Bone marrow (tissue), 2 donors: ENCODE results near the gene FAM210A.
"Not testable (repeated sequence)": the region's sequence is repeated elsewhere in the genome, so short reads cannot be mapped to it uniquely, and the experiment has no call there.

Source experiments
- DNase-seq, 2 donors: peaks; one replicate each; lab custom pipeline; 2025; lab: John Stamatoyannopoulos, UW

Gene FAM210A, protein sequence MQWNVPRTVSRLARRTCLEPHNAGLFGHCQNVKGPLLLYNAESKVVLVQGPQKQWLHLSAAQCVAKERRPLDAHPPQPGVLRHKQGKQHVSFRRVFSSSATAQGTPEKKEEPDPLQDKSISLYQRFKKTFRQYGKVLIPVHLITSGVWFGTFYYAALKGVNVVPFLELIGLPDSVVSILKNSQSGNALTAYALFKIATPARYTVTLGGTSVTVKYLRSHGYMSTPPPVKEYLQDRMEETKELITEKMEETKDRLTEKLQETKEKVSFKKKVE

DNA sequence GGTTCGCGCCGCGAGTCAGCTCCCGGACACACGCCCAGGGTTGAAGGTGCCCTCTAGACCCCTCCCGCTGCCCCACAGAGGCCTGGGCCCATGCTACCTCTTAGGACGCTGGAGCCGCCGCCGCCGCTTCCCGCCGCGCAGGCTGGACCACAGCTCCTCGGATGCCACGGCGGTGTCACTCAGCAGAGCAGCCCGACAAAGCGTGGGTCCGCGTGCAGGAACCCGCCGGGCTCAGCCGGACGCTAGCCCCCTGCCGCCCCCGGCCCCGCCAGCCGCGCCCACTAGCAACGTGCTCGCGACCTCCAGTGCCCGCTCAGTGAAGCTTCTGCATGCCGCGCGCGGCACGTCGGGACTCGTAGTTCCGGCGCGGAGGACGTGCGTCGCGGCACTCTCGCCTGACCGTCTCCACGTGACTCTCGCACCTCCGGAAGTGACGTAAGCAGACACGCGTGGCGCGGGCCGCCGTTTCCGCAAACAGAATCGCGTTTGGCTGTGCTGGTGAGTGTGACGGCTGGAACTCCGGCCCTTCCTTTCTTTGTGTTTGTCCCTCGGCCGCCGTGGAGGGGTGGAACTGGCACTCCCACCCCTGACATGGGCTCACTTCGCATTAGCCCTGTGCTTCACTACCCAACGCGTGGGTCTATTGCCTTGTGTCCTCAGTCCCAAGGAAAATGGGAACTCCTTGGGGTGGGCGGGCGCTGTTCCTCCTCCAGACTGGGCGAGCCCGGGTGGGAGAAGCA is at the start of gene FAM210A, which contains the start of gene RNMT:
TSS of gene FAM210A (minus strand) at position 327 of the 740 bp plus-strand sequence. CDS start 44,481 bp downstream, outside the sequence.
TSS of gene RNMT (plus strand) at position 442 of the 740 bp plus-strand sequence. CDS start 4,845 bp downstream, outside the sequence.
- DNase-seq: peak; percentile 86 to 89

DNA sequence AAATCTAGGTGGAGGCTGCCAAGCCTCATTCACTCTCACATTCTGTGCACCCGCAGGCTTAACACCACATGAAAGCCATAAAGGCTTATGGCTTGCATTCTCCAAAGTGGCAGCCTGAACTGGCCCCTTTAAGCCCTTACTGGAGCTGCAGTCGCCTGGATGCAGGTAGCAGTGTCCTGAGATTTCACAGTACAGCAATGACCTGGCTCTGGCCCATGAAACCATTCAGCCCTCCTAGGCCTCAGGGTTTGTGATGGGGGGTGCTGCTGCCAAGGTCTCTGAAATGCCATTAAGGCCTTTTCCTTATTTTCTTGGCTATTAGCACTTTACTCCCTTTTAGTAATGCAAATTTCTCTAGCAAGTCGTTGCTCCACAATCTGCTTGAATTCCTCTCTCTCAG is 48.7 kb upstream of the FAM210A start:
- no peak for DNase-seq

DNA sequence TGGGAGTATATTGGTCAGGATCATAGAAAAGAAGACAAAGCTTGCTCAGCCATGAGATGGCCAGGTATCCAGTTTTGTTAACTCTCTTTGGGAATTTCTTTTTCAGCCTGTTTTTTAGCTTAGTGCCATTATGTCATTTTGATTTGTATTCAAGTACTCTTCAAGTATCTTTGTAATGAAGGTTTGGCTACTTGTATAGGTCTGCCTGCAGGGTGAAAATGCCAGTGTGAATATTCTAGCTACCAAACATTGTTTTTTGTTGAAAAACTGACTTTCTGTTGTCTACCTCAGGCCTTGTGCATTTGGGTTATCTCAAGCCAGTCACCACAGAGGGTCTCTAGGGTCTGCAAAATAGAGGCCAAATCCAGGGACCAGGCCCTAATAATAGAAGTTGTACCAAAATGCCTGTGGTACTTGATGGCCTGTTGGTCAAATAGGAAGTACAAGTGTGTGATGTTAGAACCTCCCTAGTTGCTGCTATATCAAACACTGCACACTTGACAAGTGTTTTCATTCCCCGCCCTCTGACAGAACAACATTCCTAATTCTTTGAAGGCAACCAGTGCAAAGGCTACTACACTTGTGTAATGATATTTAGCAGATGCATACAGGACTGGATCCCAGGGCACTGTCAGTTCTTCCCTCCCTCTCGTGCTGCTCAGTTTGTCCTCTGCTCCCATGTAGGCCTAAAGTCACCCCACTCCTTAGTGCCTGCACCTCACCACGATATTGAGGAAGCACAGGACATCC is 36.5 kb upstream of the FAM210A start:
- DNase-seq: no peak

DNA sequence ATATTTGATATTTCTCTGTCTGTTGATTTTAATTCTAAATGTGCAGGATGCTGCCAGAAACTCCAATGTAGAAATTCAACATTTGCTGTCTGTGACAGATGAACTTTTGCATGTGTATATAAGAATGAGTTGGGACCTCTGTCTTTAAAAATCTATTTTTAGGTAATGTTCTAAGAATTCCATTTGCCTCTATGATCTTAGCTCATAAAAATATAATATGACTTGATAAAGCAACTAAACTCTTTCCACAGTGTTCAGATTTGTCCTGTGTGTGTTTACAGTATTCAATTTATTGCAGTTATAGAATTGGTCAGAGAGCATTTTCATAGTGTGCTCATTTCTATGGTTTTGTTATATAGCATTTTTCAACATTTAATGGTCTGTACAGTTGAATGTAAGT is 33.7 kb upstream of the FAM210A start:
- DNase-seq: no peak

DNA sequence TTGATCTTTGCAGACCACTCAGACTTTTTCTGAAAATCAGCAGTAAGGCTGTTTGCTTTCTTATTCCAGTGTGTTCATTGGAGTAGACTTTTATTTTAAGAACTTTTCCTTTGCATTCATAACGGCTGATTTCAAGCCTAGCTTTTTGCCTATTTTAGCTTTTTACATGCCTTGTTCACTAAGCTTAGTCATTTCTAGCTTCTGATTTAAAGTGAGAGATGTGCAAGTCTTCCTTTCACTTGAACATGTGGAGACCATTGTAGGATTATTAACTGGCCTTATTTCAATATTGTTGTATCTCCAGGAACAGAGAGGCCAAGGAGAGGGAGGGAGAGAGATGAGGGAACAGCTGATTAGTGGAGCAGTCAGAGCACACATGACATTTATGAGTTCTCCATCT is 32.3 kb upstream of the FAM210A start:
- no peak for DNase-seq

DNA sequence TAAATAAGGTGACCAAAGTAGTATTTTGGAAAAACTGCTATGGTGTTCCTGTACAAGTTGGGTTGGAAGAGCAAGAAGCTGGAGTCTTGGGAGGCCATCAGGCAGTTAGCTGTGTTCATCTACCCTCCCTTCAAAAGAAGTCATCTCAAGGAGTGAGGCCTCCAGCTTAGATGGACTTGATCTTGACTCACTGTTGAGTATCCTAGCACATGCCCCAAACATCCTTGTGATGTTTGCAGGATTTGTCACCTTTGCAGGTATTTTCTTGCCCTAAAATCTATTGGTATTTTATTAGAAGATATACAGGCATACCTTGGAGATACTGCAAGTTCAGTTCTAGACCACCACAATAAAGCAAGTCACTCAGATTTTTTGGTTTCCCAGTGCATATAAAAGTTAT is 30.3 kb upstream of the FAM210A start:
- no peak for DNase-seq

DNA sequence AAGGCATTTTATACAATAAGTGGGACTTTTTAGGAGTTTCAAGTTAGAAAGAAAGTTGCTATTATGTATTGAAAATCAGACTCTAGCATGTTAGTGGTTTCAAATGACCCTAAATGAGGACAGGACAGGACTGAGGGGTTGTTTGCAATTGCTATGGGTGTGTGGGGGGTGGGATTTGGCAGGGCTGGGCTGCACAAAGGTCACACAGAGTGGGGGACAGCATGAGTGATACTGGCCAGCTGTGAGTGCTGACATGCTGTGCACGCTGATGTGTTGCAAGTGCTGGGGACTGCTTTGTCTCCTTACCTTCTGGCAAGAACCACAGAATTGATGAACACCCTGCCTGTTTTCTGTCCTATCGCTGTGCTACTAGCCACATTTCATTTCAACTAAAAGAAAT is 29.9 kb upstream of the FAM210A start:
- DNase-seq: no peak

DNA sequence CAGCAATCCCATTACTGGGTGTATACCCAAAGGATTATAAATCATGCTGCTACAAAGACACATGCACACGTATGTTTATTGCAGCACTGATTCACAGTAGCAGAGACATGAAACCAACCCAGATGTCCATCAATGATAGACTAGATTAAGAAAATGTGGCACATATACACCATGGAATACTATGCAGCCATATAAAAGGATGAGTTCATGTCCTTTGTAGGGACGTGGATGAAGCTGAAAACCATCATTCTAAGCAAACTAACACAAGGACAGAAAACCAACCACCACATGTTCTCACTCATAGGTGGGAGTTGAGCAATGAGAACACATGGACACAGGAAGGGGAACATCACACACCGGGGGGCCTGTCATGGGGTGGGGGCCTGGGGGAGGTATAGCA is 25.2 kb upstream of the FAM210A start:
- not testable (repeated sequence) for DNase-seq

DNA sequence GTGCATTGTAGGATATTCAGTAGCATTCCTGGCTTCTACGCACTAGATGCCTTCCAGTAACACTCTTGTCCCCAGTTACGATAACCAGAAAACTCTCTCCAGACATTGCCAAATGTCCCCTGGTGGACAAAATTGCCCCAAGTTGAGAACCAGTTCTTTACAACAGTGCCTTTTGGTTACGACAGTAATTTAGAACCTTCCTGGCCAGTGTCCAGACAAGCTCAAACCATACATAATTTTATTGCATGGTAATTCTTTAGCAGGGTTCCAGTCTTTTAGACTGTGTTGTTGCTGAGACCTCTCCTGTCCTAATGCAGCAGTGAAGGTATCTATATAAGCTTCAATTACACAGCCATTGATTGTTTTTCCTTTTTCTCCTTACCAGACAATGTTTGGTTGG is 20.3 kb upstream of the FAM210A start:
- DNase-seq: no peak

DNA sequence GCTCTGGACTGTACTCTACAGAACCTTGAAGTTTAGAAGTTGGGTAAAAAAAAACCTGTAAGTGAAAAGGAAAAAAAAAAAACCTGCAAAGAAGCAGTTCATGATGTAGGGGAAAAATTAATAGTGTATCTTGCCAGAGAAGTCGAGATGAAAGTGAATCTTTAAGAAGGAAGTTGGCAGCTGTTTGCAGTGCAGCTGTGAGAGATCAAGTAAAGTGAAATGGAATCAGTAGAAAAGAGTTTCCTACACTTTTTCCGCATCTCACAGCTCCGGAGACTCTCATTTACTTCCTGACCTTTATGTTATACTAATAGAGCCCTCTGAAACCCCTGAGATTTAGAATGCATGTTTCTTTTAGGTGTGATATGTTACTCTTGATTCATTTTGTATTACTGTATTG is 19.3 kb upstream of the FAM210A start:
- no peak for DNase-seq

DNA sequence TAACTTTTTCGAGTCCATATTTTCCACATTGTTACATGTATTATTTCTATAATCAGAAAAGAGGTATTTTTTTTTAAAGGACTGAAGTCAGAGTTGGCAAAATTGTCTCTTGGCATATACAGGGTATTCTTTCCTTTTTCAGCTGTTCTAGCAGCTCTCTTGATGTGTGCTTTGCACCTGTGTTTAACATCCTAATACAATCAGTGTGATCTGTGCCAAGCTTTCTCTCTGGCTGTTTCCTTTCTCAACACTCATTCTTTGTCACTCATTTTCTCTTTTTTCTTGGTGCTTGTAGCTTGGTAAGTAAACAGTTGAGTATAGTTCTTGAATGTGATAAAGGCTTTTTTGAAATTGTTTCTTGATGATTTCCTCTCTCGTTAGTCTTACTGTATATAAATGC is 9.3 kb upstream of the FAM210A start:
- no peak for DNase-seq

DNA sequence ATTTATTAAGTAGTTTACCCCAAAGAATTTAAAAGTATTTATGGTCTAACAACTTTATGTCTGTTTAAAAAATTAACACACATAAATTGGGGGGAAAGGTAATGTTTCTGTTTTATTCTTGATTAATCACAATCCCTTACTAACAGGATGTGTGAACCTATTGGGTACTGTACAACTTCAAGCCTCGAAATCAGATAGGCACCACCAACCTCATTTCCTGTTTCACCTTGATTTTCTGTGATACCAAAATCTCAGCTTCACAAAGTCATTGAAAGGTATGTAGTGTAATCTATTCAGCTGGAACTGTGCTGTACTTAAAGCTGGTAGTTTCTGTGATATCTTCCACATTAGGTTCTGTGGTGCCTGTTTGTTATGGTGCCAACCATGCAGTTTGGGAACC is 4.1 kb upstream of the FAM210A start:
- no peak for DNase-seq

DNA sequence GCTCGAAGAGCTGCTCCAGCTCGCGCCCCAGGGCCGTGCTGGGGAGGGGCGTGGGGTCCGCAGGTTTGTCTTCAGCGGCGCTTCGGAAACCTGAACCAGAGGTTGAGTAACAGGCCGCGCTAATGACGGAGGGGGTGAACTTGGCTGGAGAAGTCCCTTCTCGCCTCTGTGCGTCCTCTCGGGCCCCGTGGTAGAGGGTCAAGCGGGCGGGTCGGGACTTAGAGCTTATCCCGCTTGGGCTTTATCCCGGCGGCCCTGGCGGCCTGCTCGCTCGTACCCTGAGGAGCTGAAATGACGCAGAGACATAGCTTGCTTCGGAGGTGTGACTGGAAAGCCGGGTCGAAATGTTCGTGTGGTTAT is 594 bp upstream of the FAM210A start:
- no peak for DNase-seq

DNA sequence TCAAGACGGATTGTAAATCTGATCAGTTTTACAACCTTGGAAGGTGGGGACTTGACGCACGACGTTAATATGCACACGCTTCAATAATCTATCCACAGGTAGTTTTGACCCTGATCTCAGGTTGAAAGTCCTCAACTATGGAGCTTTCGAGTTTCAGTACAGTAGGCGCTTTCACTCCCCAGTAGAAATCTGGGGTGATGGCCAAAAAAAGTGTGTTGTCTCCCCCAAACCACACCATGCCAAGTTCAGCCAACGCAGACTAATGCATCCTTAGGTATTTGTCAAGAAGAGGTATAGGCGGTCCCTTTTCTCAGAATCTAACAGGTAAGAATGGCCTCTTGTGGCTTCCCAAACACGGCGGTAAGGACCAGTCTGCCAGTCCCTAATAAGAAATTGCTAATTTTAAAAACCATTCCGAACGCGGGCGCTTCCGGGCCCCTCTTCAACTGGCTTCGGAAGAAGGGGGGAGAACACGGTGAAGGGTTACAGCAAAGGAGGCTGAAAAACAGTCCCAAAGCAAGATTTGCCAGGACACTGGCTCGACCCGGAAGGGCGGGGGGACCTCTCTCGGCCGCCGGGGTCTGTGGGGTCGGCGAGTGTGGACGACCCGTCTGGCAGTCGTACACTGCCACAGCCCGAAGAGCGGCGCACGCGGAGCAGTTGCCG is 659 bp downstream of the FAM210A start:
- DNase-seq: peak in 1 of 2 donors; percentile 30

DNA sequence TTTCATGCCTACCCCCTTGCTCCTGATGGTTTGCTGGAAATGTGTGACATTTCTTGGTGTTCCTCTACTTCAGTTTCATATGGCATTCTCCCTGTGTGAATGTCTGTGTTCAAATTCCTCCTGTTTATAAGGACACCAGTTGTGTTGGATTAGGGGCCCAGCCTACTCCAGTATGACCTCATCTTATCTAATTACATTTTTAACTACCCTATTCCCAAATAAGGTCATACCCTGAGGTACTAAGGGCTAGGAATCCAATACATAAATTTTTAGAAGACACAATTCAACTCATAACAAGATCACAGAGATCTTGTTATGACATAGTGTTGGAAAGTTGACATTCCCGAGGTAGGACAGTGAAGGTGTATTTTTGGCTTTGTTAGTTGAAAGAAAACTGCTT is 5.5 kb downstream of the FAM210A start:
- DNase-seq: no peak

DNA sequence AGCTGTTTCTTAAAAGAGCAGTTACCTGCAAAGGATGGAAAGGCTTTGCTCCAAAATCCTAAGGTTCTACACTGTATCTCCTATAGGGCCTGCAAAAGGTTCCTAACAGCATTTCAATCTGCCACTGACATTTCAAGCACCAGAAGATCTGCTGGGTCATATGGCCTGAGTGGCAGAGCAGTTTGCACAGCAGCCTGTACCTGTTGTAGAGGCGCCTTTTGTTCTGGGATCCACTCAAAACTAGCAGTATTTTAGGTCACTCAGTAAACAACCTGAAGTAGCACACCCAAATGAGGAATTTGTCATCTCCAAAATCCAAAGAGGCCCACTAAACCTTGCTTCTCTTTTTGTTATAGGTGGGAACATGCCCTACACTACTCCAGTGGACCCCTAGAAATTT is 6.2 kb downstream of the FAM210A start:
- no peak for DNase-seq

DNA sequence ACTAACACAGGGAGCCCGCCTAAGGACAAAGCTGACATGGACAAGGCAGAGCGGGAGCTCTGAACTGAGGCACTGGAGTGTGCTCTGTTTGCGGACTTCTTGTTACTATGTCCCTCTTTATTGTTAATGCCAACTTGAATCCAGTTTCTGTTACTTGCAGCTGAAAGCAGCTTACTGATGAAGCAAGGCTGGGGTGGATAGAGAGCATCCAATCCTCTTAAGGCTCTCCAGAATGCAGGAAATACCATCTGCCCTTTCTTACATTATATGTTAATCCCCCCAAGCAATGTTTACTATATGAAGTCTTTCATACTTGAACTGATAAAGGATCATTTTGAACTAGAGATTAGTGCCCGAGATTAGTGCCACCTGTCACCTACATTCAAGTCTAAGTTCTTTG is 9.4 kb downstream of the FAM210A start:
- DNase-seq: no peak

DNA sequence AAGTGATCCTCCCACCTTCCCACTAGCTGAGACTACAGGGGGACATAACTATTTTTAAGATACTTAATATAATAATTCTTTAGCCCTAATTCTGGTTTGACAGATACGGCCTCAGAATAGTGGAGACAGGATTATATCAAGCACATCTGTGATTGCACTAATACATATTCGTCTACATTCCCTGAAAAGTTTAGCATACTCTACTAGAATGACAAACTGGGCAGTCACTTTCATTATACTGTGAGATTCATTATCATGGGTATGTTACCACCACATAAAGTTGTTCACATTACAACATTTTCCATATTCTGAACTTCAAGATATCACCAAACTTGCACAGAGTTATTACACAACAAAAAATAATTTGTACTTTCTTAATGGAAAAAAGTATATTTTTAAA is 11.0 kb downstream of the FAM210A start:
- DNase-seq: no peak

DNA sequence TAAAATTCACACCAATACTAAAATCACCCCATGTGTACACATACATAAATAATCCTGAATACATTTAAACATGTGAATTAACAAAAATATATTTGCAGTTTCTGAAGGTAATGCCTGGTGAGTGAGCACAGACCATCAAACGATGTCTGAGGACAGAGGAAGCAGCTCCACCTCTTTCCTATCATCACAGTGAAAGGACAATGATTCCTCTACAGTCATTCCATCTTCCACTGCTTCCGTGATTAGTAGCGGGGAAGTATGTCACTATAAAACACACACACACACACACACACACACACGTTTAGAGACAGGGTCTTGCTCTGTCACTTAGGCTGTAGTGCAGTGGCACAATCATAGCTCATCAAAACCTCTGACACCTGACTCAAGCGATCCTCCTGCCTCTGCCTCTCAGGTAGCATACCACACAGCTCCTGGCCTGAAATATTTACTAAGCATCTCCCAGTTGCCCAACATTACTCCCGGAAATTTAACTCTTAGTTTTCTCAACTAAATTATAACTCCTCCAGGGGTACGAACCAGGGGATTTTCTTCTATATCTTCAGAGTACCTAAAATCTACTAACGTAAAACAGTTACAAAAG is 12.8 kb downstream of the FAM210A start:
- no peak for DNase-seq

DNA sequence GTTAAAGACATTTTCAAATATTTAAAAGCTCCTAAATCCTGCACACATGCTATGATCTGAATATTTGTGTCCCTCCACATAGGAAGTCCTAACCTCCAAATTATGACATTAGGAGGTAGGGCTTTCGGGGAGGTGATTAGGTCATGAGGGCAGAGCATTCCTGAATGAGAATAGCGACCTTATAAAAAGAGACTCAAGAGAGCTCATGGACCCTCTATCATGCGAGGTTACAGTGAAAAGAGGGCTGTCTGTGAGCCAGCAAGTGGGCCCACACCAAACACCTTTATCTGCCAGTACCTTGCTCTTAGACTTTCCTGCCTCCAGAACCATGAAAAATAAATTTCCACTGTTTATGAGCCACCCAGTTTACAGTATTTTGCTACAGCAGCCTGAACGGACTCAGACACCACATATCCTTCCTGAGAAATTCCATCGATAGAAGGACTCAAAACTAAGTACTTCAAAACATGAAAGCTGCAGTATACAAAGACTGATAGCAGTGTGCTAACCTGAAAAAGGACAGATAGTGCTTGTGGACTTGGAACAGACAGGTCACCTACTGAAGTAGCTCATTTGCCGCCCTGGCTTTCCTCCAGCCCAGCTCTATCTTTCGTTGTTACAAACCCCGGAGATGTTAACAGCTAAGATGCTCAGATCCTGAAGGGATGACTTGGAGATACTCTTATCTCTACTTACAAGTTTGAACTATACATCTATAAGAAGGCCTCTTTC is 13.8 kb downstream of the FAM210A start:
- DNase-seq: no peak

DNA sequence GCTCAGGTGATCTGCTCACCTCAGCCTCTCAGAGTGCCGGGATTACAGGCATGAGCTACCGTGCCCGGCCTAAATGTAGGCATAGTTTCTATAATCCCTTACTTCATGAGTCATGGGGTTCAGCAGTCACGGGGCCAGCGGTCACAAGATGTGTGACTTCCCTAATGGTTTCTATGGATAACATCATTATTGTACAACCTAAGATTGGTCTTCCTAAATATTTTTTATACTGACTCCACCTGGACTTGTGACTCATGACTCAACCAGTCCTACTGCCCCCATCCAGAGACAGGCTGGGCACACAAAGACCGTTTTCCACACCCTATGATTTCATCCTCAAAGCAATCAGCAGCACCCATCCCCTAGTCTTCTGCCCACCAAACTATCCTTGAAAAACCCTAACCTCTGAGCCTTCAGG is 15.9 kb downstream of the FAM210A start:
- no peak for DNase-seq
